Prostate gland (tissue), 2 donors: ENCODE results near the gene FAAH. TPM values are rescaled to one million over a fixed set of nuclear protein-coding genes. Genes with fewer than 3 reads are reported as not detected.

Experiments
- DNase-seq: peaks from one replicate; pipeline ENCODE4 v3.0.0-alpha.2; 2019; ENCODE audit warnings: low spot score
- H3K27ac ChIP-seq, 2 donors: fragments of 200-600 bp; sonication (generic); 2 replicates each; pipeline ENCODE4 v1.5.1; 2017 to 2019
- H3K27me3 ChIP-seq: fragments of 200-600 bp; sonication (generic); replicated peaks from 2 replicates; pipeline ENCODE4 v1.5.1; 2019; ENCODE audit not compliant: insufficient read depth
- H3K36me3 ChIP-seq, 2 donors: fragments of 200-600 bp; sonication (generic); 1 replicate in 1 of 2; 2 replicates in 1 of 2; pipeline versions ENCODE4 v1.5.1 to v1.8.1; 2017 to 2019
- H3K4me1 ChIP-seq: fragments of 200-600 bp; sonication (generic); replicated peaks from 2 replicates; pipeline ENCODE4 v1.5.1; 2019
- H3K4me3 ChIP-seq, 2 donors: fragments of 200-600 bp; sonication (generic); 2 replicates each; pipeline ENCODE4 v1.5.1; 2017 to 2019
- H3K9me3 ChIP-seq: fragments of 200-600 bp; sonication (generic); 2 replicates; pipeline ENCODE4 v1.5.1; 2017
- CTCF ChIP-seq, 4 experiments: fragments of 200-600 bp in 2 of 4; fragments of 450-650 bp in 2 of 4; sonication (generic) in 2 of 4; IDR thresholded peaks; 1 replicate in 3 of 4; 2 replicates in 1 of 4; pipeline ENCODE4 v1.5.1; 2016 to 2019; ENCODE audit warnings: antibody characterized with exemption in 4 of 4, mild to moderate bottlenecking in 2 of 4, moderate library complexity in 2 of 4
- POLR2A ChIP-seq: fragments of 450-650 bp; IDR thresholded peaks from one replicate; pipeline ENCODE4 v1.6.1; 2016; ENCODE audit warnings: antibody characterized with exemption, mild to moderate bottlenecking
- POLR2AphosphoS5 ChIP-seq: sonication (generic); formaldehyde crosslinking; IDR thresholded peaks from one replicate; pipeline ENCODE4 v1.6.1; 2017; ENCODE audit warnings: antibody characterized with exemption
- WGBS: methylation state at CpG from one replicate; pipeline ENCODE4 v1.1.5; 2018; 5-methylcytosine and 5-hydroxymethylcytosine counted together
- intact Hi-C: fragments of 100-400 bp; cut with DNase I; formaldehyde crosslinking; loops from one replicate; pipeline ENCODE4 v1.14.2; 2022
- total RNA-seq, 2 donors: library from RNA; depleted of rRNA; stranded (reverse); fragments of >200 nt; gene quantifications; one replicate each; pipeline ENCODE4 v1.1.0, GENCODE V29; 2016

The FAAH gene
- total RNA-seq, 2 donors from 2014 or later = 122 to 264 TPM

DNA sequence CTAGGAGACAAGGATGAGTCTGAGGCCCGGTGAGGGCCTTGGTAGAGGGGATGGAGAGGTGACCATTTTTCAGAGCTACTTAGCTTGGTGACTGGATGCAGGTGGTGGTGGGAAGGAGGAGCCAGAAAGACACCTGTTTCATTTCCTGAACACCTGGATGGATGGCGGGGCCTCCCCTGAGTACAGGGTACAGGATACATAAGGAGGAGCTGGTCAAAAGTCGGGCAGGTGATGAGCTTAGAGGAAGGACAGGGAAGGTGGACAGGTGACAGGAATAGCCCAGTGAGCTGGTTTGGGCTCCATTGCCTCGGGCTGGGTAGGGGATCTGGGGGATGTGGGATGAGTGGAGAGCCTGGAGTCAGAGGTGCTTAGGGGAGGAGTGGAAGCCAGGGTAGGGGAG is 6.3 kb downstream of the FAAH start:
- intact Hi-C loops = no loop called here
- WGBS = 67% methylated on average over 4 of the region's 4 CpGs

GRCh38 chr1:46401154-46401913 is 7.2 kb downstream of the FAAH start:
- Histone ChIP-seq H3K36me3 (no peaks in the 10 kb centered on the region), H3K27me3 (no peaks in the 10 kb centered on the region), H3K4me3 (no peak overlapping the region), H3K4me1 (peaks cover 28% of the 10 kb centered on the region), H3K27ac (peak overlapping the region; percentile 23 to 64), H3K9me3 (no peaks in the 10 kb centered on the region)
- WGBS = 59% methylated on average over 6 of the region's 6 CpGs
- DNase-seq = no peak
- intact Hi-C loops = no loop called here
- TF ChIP-seq POLR2A (no peak), POLR2AphosphoS5 (no peak), CTCF (IDR thresholded peaks at IDR 0.05) (no peak)

More for the DNA sequence above, 6.3 kb downstream of the FAAH start:
- Histone ChIP-seq H3K4me3 (no peak overlapping the region), H3K4me1 (peaks cover 28% of the 10 kb centered on the region), H3K9me3 (no peaks in the 10 kb centered on the region), H3K27ac (peak overlapping the region in 1 of 2 donors; percentile 22), H3K36me3 (no peaks in the 10 kb centered on the region), H3K27me3 (no peaks in the 10 kb centered on the region)
- no peak for DNase-seq
- TF ChIP-seq CTCF (IDR thresholded peaks at IDR 0.05) = no peak
- TF ChIP-seq POLR2A = no peak
- no peak for TF ChIP-seq POLR2AphosphoS5

DNA sequence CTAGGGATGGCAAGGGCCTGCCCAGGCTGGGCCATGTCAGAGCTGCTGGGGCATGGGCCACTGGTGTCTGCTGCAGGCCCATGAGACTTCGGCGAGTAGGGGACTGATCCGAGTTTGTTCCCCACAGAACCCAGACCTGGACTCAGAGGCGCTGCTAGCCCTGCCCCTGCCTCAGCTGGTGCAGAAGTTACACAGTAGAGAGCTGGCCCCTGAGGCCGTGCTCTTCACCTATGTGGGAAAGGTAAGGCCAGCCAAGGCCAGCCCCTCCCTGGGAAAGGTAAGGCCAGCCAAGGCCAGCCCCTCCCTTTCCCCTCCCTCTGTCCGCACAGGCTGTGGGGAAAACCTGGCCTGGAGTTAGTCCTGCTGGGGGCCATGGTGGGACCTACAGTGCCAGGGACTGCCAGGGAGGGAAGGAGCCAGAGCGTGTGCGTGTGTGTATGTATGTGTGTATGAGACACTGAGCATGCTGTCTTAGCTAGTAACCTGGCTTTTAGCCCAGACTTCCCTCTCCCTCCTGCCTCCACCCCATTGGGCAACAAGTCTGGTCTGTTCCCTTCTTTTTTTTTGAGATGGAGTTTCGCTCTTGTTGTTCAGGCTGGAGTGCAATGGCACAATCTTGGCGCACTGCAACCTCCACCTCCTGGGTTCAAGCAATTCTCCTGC is 8.0 kb downstream of the FAAH start:
- no peaks in the 10 kb centered on the region for H3K27me3 ChIP-seq
- TF ChIP-seq CTCF (IDR thresholded peaks at IDR 0.05) = peak in 2 of 4 experiments; percentile 3 to 18
- peak; percentile 96 for TF ChIP-seq POLR2AphosphoS5
- peak; percentile 48 for TF ChIP-seq POLR2A
- H3K4me1 ChIP-seq = peaks cover 24% of the 10 kb centered on the region
- peaks cover 0 to 3% of the 10 kb centered on the region in 2 donors for H3K36me3 ChIP-seq
- no peaks in the 10 kb centered on the region for H3K9me3 ChIP-seq
- intact Hi-C loops = no loop called here
- 20% methylated on average over 10 of the region's 10 CpGs for WGBS
- H3K27ac ChIP-seq = peak overlapping the region; percentile 23 to 64
- DNase-seq = peak; percentile 96
- no peak overlapping the region for H3K4me3 ChIP-seq

GRCh38 chr1:46403916-46404315 is 9.8 kb downstream of the FAAH start:
- H3K4me3 ChIP-seq = no peak overlapping the region
- TF ChIP-seq CTCF (IDR thresholded peaks at IDR 0.05) (no peak), POLR2AphosphoS5 (no peak), POLR2A (no peak)
- intact Hi-C loops = no loop called here
- WGBS = 76% methylated on average over 5 of the region's 5 CpGs
- no peaks in the 10 kb centered on the region for H3K9me3 ChIP-seq
- no peaks in the 10 kb centered on the region for H3K27me3 ChIP-seq
- no peak for DNase-seq
- peak overlapping the region in 1 of 2 donors; percentile 64 for H3K27ac ChIP-seq
- peaks cover 18% of the 10 kb centered on the region for H3K4me1 ChIP-seq
- peaks cover 0 to 5% of the 10 kb centered on the region in 2 donors for H3K36me3 ChIP-seq
